ENCODE results near the gene CNTNAP3B. TPM values are rescaled to one million over a fixed set of nuclear protein-coding genes. Genes with fewer than 3 reads are reported as not detected.

Gene CNTNAP3B
- total RNA-seq, 2 donors from 2014 or later: 30.2 to 94.8 TPM

Other genes with a start within 250 kb of the CNTNAP3B start
- gene SPATA31A6, start 54.2 kb upstream of the CNTNAP3B start, total RNA-seq: not detected